NCI-H128 (cell line): Measurements from ENCODE around the gene NFATC2IP.
"Not testable (repeated sequence)": the region's sequence is repeated elsewhere in the genome, so short reads cannot be mapped to it uniquely, and the experiment has no call there.

Experiments
- DNase-seq: peaks from one replicate; lab custom pipeline; 2025; ENCODE audit not compliant: unreplicated experiment; lab: John Stamatoyannopoulos, UW

The NFATC2IP gene

DNA sequence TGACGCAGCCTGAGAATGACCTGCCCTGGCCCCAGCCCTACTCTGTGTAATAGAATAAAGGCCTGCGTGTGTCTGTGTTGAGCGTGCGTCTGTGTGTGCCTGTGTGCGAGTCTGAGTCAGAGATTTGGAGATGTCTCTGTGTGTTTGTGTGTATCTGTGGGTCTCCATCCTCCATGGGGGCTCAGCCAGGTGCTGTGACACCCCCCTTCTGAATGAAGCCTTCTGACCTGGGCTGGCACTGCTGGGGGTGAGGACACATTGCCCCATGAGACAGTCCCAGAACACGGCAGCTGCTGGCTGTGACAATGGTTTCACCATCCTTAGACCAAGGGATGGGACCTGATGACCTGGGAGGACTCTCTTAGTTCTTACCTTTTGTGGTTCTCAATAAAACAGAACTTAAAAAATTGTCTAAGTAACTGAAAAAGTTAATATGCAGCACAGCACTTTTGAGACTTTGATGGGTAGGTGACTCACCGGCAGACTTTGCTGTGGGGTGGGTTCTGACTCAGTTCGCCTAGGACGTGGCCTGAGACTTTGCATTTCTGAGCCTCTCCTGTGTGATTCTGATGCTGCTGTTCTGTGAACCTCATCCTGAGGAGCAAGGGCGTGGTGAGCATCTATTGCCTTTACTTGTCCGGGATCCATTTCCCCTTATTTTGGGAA, 39.8 kb downstream of the NFATC2IP start:
- DNase-seq, result no peak

DNA sequence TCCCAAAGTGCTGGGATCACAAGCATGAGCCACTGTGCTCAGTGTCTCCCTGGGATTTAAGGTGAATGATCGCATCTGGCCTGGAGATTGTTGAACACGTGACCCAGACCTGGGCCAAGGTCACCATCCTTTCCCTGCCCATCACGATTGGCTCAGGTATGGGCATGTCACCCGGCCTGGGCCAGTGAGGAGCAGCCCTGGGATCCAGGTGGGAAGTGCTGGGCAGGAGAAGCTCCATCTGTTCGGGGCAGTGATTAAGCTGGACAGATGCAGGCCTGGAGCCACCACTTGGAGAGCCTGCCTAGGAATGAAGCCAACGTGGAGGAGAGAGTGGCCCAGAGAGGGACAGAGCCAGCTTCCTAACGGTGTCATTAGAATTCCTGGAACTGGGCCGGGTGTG, 41.0 kb downstream of the NFATC2IP start:
- DNase-seq, result no peak

DNA sequence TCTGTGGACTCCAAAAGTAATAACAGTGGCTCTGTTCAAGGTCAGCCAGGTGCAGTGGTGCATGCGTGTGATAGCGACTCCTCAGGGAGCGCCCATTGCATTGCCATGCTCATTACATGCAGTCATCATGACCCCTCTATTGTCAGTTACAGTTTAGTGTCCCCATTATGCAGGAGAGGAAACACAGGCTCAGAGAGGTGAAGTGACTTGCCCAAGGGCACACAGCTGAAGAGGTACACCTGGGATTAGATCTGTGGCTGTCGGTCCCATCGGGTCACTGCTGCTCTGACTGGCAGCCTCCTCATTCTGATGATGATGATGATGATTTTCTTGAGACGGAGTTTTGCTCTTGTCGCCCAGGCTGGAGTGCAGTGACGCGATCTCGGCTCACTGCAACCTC, 41.8 kb downstream of the NFATC2IP start:
- DNase-seq, result no peak

DNA sequence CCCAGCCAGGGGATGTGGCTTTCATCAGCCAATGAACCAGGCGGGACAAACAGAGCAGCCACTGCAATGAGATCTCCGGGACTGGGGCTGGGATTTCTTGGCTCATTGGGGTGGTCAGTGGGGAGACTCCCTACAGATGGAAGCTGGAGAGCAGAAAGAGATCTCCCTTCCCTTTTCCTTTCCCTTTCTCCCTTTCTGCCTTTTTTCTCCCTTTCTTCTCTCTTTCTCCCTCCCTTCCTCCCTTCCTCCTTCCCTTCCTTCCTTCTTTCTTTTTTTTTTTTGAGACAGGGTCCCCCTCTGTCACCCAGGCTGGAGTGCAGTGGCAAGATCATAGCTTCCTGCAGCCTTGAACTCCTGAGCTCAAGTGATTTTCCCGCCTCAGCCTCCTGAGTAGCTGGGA, 48.1 kb downstream of the NFATC2IP start:
- DNase-seq, result no peak

DNA sequence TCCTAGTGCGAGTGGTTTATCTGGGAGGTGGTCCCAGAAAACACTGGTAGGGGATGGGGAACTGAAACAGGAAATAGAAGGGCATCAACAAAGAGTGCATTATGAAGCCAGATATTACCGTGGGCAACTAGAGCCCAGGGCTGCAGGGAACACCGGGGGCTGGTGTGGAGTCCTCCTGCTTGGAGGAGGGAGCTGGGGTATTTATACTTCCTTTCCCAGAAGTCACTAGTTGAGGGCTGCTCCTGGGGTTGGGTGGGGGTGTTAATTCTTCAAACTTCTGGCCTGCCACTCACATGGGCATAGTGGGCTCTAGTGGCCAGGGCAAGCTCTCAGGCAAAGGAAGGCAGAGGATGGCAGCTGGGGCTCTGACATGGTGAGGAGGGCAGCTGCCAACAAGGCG, 48.8 kb downstream of the NFATC2IP start:
- DNase-seq, result no peak

DNA sequence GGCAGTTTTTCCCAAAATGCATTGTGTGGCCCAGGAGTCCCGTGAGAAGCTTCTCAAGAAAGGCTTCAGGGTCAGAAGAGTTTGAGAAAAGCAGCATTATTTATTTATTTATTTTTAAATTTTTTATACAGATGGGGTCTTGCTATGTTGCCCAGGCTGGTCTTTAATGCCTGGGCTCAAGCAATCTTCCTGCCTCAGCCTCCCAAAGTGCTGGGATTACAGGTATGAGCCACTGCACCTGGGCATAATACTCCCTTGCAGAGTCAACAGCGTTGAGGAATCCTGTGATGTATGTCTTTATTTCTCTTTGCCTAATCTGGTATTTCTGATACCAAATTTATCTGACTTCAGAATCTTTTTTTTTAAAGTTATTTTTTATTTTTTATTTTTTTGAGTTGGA, 49.3 kb downstream of the NFATC2IP start:
- DNase-seq, result no peak

DNA sequence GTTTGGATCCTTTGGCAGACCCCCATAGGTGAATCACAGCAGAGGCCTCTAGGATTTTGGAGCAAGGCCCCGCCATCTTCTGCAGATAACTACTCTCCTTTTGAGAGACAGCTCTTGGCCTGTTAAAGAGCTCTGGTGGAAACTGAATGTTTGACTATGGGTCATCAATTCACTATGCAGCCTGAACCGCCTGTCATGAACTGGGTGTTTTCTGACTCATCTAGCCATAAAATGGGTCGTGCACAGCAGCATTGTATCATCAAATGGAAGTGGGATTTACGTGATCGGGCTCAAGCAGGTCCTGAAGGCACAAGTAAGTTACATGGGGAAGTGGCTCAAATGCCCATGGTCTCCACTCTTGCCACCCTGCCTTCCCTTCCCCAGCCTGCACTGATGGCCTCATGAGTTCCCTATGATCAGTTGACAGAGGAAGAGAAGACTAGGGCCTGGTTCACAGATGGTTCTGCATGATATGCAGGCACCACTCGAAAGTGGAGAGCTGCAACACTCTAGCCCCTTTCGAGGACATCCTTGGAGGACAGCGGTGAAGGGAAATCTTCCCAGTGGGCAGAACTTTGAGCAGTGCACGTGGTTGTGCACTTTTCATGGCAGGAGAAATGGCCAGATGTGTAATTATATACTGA, 53.9 kb downstream of the NFATC2IP start:
- DNase-seq, result not testable (repeated sequence)

DNA sequence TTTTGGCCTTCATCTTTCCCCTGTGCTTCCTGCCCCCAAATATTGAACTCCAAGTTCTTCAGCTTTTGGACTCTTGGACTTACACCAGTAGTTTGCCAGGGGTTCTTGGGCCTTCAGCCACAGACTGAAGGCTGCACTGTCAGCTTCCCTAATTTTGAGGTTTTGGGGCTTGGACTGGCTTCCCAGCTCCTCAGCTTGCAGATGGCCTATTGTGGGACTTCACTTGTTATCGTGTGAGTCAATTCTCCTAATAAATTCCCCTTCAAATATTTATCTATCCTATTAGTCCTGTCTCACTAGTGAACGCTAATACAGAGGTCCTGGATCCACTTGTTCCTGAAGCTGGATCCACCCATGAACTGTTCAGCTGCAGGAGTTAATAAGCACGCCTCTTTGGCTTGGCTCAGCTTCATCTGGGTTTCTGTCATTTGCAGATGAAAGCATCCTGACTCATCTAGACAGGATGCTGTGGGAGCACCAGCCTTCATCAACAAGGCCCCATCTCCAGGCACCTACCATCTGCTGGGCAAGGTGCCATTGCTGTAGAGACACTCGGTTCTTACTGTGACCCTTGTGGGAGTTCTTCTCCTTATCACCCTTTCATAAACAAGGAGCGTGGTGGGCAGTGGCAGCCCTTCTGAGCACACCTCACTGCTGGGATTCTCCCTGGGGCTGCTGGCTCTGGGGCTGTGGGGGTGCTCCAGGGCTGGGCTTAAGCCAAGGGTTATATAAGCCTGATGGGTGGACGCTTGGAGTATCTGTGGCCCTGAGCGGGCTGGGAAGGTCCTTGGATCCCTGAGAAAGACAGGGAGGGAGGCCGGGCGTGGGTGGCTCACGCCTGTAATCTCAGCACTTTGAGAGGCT, 57.2 kb downstream of the NFATC2IP start:
- no peak for DNase-seq

DNA sequence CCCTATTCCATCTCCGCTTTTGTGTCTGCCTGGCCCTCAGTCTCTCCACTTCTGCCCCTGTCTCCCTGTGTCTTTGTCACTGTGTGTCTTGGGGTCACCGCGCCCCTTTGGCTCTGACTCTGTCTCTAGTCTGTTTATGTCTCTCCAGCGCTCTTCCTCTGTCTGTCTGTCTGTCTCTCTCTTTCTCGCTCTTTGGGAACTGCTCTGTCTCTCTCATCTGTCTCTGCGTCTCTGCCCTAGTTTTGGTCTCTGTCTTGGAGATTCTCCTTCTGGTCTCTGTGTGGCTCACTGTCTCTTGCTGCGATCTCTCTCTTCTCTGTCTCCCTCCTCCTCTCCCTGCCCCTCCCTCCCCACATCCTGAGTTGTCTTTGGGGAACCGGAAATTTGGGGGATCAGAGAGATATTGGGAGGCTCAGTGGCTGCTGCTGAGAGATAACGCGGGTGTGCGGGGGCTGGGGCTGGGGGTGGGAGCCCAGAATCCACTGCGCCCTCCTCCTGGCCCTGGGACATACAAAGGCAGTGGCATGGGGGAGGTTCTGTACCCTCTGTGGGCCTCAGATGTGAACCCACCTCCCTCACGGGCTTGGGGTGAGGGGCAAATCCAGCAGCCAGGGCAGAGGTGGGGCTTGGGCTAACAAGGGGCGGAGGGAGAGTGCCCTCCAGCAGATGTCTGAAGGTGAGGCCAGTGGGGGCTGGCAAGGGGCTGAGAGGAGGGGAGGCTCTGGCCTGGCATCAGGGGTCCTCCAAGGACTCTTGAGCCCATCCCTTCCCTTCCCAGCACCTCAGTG, 58.5 kb downstream of the NFATC2IP start:
- DNase-seq, result no peak

DNA sequence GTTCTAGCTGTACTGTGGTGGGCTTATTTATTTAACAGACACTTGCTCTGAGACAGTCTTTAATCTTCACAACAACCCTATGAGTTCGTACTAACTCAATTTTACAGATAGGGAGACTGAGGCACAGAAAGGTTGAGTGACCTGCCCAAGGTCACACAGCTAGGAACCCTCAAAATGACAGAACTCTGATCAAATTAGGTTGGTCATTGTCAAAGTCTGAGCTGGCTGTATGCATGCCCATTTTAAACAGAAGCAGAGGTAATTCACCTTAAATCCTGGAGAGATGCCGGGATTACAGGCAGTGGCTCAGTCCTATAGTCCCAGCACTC, 59.1 kb downstream of the NFATC2IP start:
- no peak for DNase-seq

DNA sequence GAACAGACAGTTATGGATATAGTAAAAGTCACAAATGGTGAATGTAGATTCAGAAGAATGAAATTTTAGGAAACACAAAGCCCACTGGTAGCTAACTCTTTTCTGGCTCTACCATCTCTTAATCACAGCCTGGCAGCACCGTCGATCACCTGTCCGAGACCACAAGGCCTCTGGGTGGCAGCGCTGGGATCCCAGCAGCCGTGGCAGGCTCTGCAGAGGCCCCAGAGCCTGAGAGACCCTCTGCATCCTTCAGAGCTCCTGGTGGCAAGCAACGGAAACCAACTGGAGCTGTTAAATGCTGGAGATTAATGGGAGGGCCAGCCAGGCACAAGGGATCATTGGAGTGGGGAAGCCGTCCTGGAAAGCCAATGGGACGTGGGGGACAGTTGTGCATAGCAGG, 60.4 kb downstream of the NFATC2IP start:
- DNase-seq, result no peak

DNA sequence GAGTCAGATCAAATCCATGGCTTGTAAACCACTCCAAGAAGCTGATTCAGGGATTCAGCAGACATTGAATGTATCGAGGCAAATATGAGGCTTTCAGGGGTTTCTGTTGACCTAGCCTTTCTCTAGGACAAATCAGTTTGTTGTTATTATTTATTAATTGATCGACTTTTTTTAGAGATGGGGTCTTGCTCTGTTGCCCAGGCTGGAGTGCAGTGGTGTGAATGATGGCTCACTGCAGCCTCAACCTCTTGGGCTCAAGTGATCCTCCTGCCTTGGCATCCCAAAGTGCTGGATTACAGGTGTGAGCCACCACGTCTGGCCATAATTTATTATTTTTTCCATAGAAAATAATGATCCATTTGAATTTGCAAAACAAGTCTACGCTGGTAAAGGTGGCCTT, 61.1 kb downstream of the NFATC2IP start:
- DNase-seq, result no peak

DNA sequence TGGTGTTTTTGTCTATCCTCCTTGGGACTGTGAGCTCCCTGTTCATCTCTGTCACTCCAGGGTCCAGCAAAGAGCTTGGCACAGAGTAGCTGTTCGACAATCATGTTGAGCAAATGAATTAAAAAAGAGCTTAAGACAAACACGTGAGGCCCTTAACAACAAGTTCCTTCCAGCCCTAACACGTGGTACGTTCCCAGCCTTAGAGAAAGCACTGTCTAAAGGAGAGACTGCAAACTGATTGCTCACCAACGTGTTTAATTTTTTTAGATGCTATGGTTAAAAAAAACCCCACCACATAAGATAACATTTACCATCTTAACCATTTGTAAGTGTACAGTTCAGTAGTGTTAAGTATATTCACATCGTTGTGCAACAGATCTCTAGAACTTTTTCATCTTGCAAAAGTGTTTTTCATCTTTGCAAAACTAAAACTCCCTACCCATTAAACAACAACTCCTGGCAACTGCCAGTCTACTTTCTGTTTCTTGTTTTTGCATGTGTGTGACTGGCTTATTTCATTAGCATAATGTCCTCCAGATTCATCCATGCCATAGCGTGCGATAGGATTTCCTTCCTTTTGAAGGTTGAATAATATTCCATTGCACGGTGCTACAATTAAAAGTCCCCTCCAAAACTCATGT, 62.3 kb downstream of the NFATC2IP start:
- no peak for DNase-seq

DNA sequence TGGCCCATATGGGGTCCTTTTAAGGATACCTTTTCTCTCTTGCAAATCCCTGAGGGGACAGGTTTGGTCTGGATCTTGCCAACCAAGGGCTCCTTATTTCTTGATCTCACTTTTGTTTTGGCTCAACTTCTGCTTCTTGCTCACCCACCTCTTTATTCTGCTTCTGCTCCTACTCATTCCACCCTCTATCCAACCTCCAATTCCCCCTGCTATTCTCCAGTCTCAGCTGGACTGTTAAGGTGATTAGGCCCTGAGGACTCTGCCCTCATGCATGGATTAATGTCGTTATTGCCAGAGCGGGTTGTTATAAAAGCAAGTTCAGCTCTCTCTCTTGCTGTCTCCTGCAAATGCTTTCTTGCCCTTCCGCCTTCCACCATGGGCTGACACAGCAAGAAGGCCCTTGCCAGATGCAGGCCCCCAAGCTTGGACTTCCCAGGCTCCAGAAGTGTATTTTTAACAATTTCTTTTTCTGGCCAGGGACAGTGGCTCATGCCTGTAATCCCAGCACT, 63.9 kb downstream of the NFATC2IP start:
- no peak for DNase-seq
